ENCODE results near the gene ATP9A. TPM values are rescaled to one million over a fixed set of nuclear protein-coding genes. Genes with fewer than 3 reads are reported as not detected.

The ATP9A gene
- total RNA-seq, 1 experiment from 2014 or later = 12.1 TPM

DNA sequence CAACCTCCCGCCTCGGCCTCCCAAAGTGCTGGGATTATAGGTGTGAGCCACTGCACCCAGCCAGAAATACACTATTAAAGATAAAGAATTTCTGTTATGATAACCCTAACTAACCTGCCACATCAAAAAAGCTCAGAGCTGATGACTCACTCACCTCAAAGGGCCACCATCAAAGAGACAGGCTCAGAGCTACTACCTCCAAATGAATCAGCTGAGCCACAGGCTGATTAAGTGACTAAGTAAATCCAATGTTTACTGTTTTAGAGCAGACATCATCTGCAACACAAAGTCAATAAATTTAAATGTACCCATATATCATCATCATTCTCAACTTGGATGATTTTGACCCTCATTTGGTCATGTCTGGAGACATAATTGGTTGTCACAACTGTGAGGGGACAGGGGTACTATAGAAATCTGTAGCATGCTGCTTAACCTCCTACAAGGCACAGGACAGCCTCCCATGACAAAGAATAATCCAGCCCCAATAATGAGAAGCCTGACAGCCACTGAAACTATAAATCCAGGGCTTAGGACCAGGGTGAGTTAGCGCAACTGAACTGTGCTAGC, 106.5 kb downstream of the ATP9A start:
- H3K79me1 ChIP-seq (ENCODE audit: insufficient read depth, low read depth, low read length, poor library complexity, severe bottlenecking) = no peaks in the 10 kb centered on the region
- H4K20me1 ChIP-seq (ENCODE audit: control insufficient read depth, insufficient read depth, insufficient read length) = no peaks in the 10 kb centered on the region
- no peak overlapping the region for H3K9ac ChIP-seq (ENCODE audit: extremely low read depth, insufficient read length, low read length)
- H3K56ac ChIP-seq (ENCODE audit: insufficient read length, low read depth, low read length) = no peak overlapping the region
- no peaks in the 10 kb centered on the region for H3K27me3 ChIP-seq (ENCODE audit: insufficient read depth, low read length)
- TF ChIP-seq, protein P1, sequence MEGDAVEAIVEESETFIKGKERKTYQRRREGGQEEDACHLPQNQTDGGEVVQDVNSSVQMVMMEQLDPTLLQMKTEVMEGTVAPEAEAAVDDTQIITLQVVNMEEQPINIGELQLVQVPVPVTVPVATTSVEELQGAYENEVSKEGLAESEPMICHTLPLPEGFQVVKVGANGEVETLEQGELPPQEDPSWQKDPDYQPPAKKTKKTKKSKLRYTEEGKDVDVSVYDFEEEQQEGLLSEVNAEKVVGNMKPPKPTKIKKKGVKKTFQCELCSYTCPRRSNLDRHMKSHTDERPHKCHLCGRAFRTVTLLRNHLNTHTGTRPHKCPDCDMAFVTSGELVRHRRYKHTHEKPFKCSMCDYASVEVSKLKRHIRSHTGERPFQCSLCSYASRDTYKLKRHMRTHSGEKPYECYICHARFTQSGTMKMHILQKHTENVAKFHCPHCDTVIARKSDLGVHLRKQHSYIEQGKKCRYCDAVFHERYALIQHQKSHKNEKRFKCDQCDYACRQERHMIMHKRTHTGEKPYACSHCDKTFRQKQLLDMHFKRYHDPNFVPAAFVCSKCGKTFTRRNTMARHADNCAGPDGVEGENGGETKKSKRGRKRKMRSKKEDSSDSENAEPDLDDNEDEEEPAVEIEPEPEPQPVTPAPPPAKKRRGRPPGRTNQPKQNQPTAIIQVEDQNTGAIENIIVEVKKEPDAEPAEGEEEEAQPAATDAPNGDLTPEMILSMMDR (conservative IDR thresholded peaks at IDR 0.05) = no peak
- no peak for DNase-seq
- H3K14ac ChIP-seq (ENCODE audit: insufficient read depth, low read length) = no peak overlapping the region
- H4K5ac ChIP-seq (ENCODE audit: insufficient read length, low read depth, low read length) = no peak overlapping the region
- H4K91ac ChIP-seq (ENCODE audit: insufficient read length, low read depth, low read length) = no peak overlapping the region
- no peak overlapping the region for H4K8ac ChIP-seq (replicated peaks; ENCODE audit: insufficient read length, low read depth, low read length)
- Mint-ChIP-seq H3K36me3 (ENCODE audit: insufficient read depth in 1 of 3, low read depth in 3 of 3) (no peaks in the 10 kb centered on the region), H3K4me1 (peaks cover 27 to 29% of the 10 kb centered on the region in 2 experiments), H3K9me3 (no peaks in the 10 kb centered on the region), H3K27me3 (ENCODE audit: low read depth) (no peaks in the 10 kb centered on the region), H3K4me3 (no peak overlapping the region), H3K27ac (peak overlapping the region in 2 of 3 experiments; percentile 48 to 87; a peak in 2 of 7 replicates)
- no peak overlapping the region for H2BK20ac ChIP-seq (ENCODE audit: low read depth, low read length, poor library complexity, severe bottlenecking)
- no peak overlapping the region for H2AFZ ChIP-seq (ENCODE audit: low read length)
- WGBS (ENCODE audit: extremely low coverage, insufficient read length, low lambda C conversion rate) = no CpG with 5 or more reads among the region's 3 CpGs
- no peak overlapping the region for H3T11ph ChIP-seq (ENCODE audit: low read length)
- no peak overlapping the region for H2BK15ac ChIP-seq (ENCODE audit: low read depth, low read length)
- H2AK5ac ChIP-seq (ENCODE audit: insufficient read length, low read length) = no peak overlapping the region
- no peak overlapping the region for H2BK12ac ChIP-seq (ENCODE audit: insufficient read length, low read depth, low read length)
- no peak overlapping the region for H2BK5ac ChIP-seq (ENCODE audit: insufficient read length, low read length)
- H3K4me2 ChIP-seq (ENCODE audit: insufficient read depth, insufficient read length, low read length) = no peak overlapping the region
- H3K18ac ChIP-seq (ENCODE audit: insufficient read length, low read depth, low read length) = no peak overlapping the region
- peaks cover 8% of the 10 kb centered on the region for H3K4me1 ChIP-seq (ENCODE audit: insufficient read depth, low read length)
- H3K27ac ChIP-seq (ENCODE audit: insufficient read length, low read depth, low read length) = no peak overlapping the region
- no peak overlapping the region for H2BK120ac ChIP-seq (ENCODE audit: low read depth, low read length, poor library complexity, severe bottlenecking)
- H3K79me2 ChIP-seq (ENCODE audit: insufficient read depth, low read length) = no peaks in the 10 kb centered on the region
- H3K4ac ChIP-seq (ENCODE audit: low read depth, low read length) = no peak overlapping the region
- H3K23ac ChIP-seq (ENCODE audit: insufficient read length, low read depth, low read length) = no peak overlapping the region
- no peaks in the 10 kb centered on the region for H3K23me2 ChIP-seq (ENCODE audit: insufficient read length, low read depth, low read length, poor library complexity, severe bottlenecking)
- no peaks in the 10 kb centered on the region for H3K9me3 ChIP-seq (ENCODE audit: control insufficient read depth, low read depth, low read length)

Data from H9 (cell line).